OCI-M2 (cell line): ENCODE data around the gene CERS3.

ENCODE experiments used
- DNase-seq: peaks from one replicate; lab custom pipeline; 2025; ENCODE audit not compliant: unreplicated experiment; lab: John Stamatoyannopoulos, UW

CERS3 gene

DNA sequence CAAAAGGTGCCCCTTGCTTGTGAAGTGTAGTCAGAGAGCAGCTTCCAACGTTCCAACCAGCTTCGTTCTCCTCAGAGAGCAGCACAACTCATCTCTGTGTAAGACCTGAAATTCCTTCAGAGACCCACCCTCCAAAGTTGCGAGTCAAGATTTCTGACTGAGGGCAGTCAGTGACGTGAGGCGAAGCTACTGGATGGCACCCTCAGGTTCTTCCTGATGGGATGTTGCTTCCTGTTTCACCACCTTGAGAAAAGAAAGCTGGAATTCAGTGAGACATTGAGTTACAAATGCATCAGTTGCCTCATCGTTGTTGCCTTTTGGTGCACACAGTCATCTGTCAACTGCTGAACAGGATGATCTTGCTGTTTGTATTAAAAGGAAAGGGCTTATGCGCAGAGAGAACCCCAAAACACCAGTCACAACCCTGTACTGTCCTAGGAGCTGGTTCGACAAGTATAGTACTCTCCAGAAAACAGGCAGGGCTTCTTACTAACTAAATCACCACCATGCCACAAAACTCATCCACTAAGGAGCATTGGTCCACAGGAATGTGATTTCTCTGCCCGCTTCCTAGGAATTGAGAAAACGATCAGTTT, at the start of gene CERS3:
Gene CERS3 (minus strand): TSS at position 118 of the 596 bp plus-strand sequence. CDS start 27,101 bp downstream, outside the sequence.
- no peak for DNase-seq

GRCh38 chr15:100573526-100573925, 44.8 kb upstream of the CERS3 start:
- no peak for DNase-seq

DNA sequence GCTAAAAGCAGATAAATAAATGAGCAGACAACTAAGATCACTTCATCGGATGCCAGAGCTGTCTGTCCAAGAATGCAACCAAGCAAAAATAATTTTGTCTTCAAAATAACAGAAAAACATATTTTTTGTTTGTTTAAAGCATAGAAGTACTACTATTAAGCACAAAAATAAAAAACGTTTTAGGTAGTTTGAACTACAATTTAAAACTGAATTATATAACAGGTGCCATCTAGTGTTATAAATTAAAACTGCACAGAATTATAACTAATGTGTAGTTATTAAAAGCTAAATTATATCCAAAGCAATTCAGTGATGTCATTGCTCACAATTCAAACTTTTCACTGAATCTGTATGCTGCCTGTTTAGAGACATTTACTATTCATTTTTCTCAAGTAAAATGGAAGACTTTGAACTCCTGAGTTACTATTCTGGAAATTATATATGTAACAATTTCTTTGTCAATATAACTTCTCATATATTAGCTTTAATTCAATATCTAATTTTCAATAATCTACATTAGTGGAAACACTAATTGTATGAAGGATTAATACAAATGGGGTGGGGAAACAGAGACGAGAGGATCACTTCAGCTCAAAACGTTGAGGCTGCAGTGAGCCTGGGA, 43.7 kb upstream of the CERS3 start:
- DNase-seq: no peak

GRCh38 chr15:100571592-100572167, 42.9 kb upstream of the CERS3 start:
- no peak for DNase-seq

- no peak for DNase-seq
Measured at GRCh38 chr15:100570735-100571313, 42.1 kb upstream of the CERS3 start.

DNA sequence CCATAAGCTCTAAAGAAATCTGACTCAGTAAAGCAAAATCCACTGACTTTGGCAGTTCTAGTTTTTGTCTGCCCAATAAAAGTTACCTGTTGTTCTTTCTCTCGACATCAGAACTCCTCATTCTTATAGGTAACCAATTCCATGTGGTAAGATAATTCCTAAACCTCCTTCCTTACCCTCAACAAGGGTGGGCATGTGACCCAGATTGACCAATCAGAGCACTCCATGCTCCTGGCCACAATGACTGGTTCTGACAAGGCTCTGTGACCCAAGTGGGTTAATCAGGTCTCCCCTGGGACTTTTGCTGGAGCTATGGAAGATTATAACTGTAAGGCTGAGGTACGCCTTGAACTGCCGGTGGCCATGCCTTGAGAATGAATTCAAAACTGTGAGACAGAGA, 41.5 kb upstream of the CERS3 start:
- no peak for DNase-seq

GRCh38 chr15:100569391-100569790, 40.6 kb upstream of the CERS3 start:
- DNase-seq: no peak

GRCh38 chr15:100566850-100567628, 38.3 kb upstream of the CERS3 start:
- no peak for DNase-seq

- no peak for DNase-seq
Measured at GRCh38 chr15:100565591-100565990, 36.8 kb upstream of the CERS3 start.

DNA sequence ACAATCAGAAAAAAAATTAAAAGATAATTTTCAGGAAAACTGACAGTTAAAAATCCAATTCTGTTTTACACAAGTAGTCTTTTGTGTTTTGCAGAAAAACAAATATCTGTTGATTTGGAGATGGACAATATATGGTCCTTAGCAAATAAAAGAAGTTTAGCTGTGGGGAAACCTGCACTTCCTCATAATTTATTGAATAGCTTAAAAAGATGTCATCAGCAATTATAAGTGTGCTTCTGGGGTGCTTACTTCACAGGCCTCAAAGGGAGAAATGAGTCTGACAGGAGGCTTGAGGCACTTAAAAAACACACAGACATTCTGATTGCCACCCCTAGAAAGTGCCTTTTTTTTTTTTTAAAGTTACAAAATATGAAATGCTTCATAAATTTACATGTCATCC, 31.6 kb upstream of the CERS3 start:
- DNase-seq: no peak

DNA sequence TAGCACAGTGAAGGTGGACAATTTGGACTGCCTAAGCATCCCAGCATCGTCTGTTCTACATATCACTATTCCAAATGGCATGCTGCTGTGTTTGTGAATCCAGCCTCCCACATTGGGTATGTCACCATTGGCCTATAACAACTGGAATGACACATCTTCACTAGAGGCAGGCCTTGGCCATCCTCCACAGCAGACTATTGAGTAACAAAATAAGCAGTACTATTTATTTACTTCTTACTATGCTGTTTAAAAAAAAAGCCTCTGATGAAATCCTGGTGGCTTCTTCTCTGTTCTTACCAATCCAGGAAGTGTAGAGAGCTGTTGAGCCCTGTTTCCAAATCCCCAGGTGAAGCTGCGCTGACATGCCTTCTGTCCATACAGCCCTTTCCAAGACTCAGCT, 30.6 kb upstream of the CERS3 start:
- no peak for DNase-seq

DNA sequence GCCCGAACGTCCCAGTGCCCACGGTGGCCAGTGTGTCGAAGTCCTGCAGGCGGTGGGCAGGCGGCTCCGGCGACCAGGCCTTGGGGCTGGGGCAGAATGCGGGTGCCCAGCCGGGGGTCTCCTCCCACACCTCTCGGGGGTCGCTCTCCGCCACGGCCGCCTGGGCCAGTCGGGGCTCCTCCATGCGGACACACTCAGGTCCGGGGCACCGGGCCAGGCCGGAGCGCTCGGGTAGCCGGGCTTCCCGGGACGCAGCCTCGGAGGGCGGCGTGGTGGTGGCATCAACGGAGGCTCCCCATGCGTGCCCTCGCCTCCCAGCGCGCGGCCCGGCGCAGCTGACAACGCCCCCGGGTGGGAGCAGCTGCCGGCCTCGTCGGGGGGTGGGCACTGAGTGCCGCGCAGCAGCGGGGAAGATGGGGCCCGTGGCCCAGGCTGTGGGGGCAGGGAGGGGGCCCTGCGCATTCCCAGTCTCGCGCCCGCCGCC, 30.1 kb upstream of the CERS3 start:
- no peak for DNase-seq

GRCh38 chr15:100553468-100553867, 24.7 kb upstream of the CERS3 start:
- no peak for DNase-seq

- DNase-seq: no peak
Measured at GRCh38 chr15:100547961-100548360, 19.2 kb upstream of the CERS3 start.

GRCh38 chr15:100544946-100545345, 16.2 kb upstream of the CERS3 start:
- DNase-seq: no peak

DNA sequence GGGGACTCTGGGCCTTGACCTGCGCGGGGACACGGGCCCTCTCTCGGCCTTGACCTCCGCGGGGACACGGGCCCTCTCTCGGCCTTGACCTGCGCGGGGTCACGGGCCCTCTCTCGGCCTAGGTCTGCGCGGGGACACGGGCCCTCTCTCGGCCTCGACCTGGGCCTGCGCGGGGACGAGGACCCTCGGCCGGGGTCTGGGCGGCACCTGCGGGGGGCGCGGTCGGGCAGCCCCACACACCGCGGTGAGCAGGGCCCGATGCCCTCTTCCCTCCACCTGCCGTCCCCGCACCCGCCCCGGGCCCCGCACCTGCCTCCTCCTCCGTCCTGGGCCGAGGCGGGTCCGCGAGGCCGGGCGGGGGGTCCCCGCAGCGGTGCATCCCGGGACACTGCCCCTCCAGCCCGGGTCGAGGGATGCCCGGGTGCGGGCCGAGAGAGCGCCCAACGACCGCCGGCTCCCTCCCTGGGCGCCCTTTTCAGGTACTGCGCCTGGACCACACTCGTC, 15.6 kb upstream of the CERS3 start:
- DNase-seq: no peak

GRCh38 chr15:100542290-100542689, 13.5 kb upstream of the CERS3 start:
- DNase-seq: no peak

DNA sequence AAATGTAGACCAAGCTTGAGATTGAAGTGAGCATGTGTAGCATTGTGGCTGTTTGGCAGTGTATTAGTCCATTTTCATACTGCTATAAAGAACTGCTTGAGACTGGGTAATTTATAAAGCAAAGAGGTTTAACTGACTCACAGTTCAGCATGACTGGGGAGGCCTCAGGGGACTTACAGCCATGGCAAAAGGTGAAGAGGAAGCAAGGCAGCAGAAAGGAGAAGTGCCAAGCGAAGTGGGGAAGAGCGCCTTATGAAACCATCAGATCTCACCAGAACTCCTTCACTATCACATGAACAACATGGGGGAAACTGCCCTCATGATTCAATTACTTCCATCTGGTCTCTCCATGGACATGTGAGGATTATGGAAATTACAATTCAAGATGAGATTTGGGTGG, 8.6 kb upstream of the CERS3 start:
- DNase-seq: no peak

- no peak for DNase-seq
Measured at GRCh38 chr15:100536733-100537132, 8.0 kb upstream of the CERS3 start.

DNA sequence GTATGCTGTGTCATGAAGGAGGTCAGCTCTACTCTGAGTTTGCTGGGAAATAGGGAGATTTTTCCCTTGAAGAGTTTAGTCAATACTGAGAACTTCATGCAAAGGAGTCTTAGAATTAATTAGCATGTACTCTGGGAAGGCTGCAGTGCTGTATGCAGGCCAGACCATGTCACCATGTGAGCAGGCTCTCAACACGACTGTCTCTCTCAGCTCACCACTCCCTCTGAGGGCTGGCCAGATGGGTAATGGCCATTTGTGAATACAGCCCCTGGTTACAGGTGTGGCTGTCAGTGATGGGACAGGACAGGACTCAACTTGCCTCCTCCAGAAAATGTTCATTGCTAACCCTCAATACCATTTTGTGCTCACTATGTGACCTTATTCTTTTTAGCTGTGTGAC, 5.1 kb upstream of the CERS3 start:
- DNase-seq: no peak

- no peak for DNase-seq
Measured at GRCh38 chr15:100531823-100532327, 3.1 kb upstream of the CERS3 start.
